K562 (cell line): ENCODE data around the gene PRUNE1. TPM values are rescaled to one million over a fixed set of nuclear protein-coding genes. Genes with fewer than 3 reads are reported as not detected.

Experiments used
- BACH1 ChIP-seq: fragments of 200-800 bp; sonication (Bioruptor generic); IDR thresholded peaks from 2 replicates; pipeline ENCODE4 v1.6.1; 2016; ENCODE audit warnings: missing genetic modification characterization, missing compliant biosample characterization
- CBFA2T3 ChIP-seq: fragments of 450-650 bp; IDR thresholded peaks from 2 replicates; pipeline ENCODE4 v1.6.1; 2017
- CBX8 ChIP-seq: fragments of 200-600 bp; sonication (generic); IDR thresholded peaks from 2 replicates; pipeline ENCODE4 v1.6.1; 2012; ENCODE audit warnings: borderline replicate concordance, mixed run types, low read depth, mild to moderate bottlenecking, moderate library complexity, mixed read lengths, low read length, control low read depth, inconsistent platforms; ENCODE audit not compliant: poor library complexity, severe bottlenecking; ENCODE audit errors: extremely low read depth
- DNMT1 ChIP-seq: fragments of 450-650 bp; IDR thresholded peaks from 2 replicates; pipeline ENCODE4 v1.6.1; 2016; ENCODE audit warnings: antibody characterized with exemption, mild to moderate bottlenecking
- KLF1 ChIP-seq: fragments of 450-650 bp; IDR thresholded peaks from 2 replicates; pipeline ENCODE4 v1.6.1; 2016; ENCODE audit warnings: missing genetic modification characterization, missing compliant biosample characterization
- MYNN ChIP-seq, 2 experiments: sonication (generic); formaldehyde crosslinking in 1 of 2; IDR thresholded peaks; 2 replicates each; pipeline versions ENCODE4 v1.5.0 to v1.6.1; 2016 to 2020; ENCODE audit warnings: antibody characterized with exemption in 1 of 2, missing genetic modification reagents in 1 of 2
- RBM22 ChIP-seq: fragments of 200-400 bp; formaldehyde crosslinking; IDR thresholded peaks from 2 replicates; pipeline ENCODE4 v1.6.1; 2018; ENCODE audit warnings: low read length, low read depth; ENCODE audit not compliant: poor library complexity, severe bottlenecking
- SFPQ ChIP-seq: fragments of 200-400 bp; formaldehyde crosslinking; IDR thresholded peaks from 2 replicates; pipeline ENCODE4 v1.6.1; 2017; ENCODE audit warnings: mild to moderate bottlenecking, low read depth, low read length, moderate library complexity
- SMAD1 ChIP-seq: fragments of 150-350 bp; IDR thresholded peaks from 2 replicates; pipeline ENCODE4 v1.6.1; 2014; ENCODE audit warnings: low read length, low read depth; ENCODE audit not compliant: partially characterized antibody
- SMARCA4 ChIP-seq: fragments of 450-650 bp; IDR thresholded peaks from 2 replicates; pipeline ENCODE4 v1.6.1; 2016
- YY1 ChIP-seq, 3 experiments: IDR thresholded peaks; 2 replicates each; pipeline ENCODE4 v1.6.1; 2011; ENCODE audit warnings: low read length in 2 of 3, mild to moderate bottlenecking in 2 of 3, moderate library complexity in 2 of 3, borderline replicate concordance in 1 of 3, control low read depth in 1 of 3, low read depth in 1 of 3; ENCODE audit not compliant: insufficient read depth in 3 of 3, insufficient replicate concordance in 2 of 3, control insufficient read depth in 1 of 3, insufficient read length in 1 of 3; ENCODE audit errors: extremely low read depth in 1 of 3
- ZNF184 ChIP-seq: sonication (generic); formaldehyde crosslinking; IDR thresholded peaks from 2 replicates; pipeline ENCODE4 v1.5.0; 2020; ENCODE audit warnings: missing genetic modification reagents
- ZNF253 ChIP-seq: fragments of 250-450 bp; sonication (Bioruptor Pico); conservative IDR thresholded peaks from 2 replicates; pipeline ENCODE4 v1.6.1; 2021; ENCODE audit warnings: mild to moderate bottlenecking
- polyA plus RNA-seq, 8 experiments: library from polyadenylated mRNA; depleted of rRNA in 4 of 8; stranded (reverse) in 5 of 8; unstranded in 3 of 8; fragments of >200 nt; fragmentation: Nextera tagmentation in 2 of 8; fragmentation: Illumina TruSeq in 1 of 8; extraction: Ambion mirVana in 2 of 8; extraction: Trizol in 1 of 8; gene quantifications; 2 replicates each; pipeline versions ENCODE4 v1.2.1 to v1.2.3, GENCODE V29; 2011 to 2014; ENCODE audit warnings: inconsistent platforms in 1 of 8, missing spikeins in 1 of 8
- total RNA-seq, 7 experiments: library from RNA; depleted of rRNA in 6 of 7; stranded (reverse); fragments of >200 nt in 6 of 7; fragmentation: Illumina TruSeq in 2 of 7; extraction: Trizol in 2 of 7; gene quantifications; 2 replicates each; pipeline versions ENCODE4 v1.2.1 to v1.2.3, GENCODE V29; 2011 to 2021; ENCODE audit warnings: low replicate concordance in 1 of 7
- TF ChIP-seq, protein P1 (sequence below): sonication (generic); formaldehyde crosslinking; IDR thresholded peaks from 2 replicates; pipeline ENCODE4 v1.8.1; 2023; ENCODE audit warnings: mild to moderate bottlenecking, missing genetic modification reagents, moderate library complexity
- TF ChIP-seq, protein P2 (sequence below): fragments of 450-650 bp; IDR thresholded peaks from 2 replicates; pipeline ENCODE4 v1.6.1; 2016; ENCODE audit warnings: missing biosample characterization, missing genetic modification characterization

Gene PRUNE1
- total and polyA plus RNA-seq, 9 of the 15 experiments (the other 6 are each of a cell fraction or from before 2014, with no cell fraction given), result 16.7 to 48.3 (median 26.2) TPM

DNA sequence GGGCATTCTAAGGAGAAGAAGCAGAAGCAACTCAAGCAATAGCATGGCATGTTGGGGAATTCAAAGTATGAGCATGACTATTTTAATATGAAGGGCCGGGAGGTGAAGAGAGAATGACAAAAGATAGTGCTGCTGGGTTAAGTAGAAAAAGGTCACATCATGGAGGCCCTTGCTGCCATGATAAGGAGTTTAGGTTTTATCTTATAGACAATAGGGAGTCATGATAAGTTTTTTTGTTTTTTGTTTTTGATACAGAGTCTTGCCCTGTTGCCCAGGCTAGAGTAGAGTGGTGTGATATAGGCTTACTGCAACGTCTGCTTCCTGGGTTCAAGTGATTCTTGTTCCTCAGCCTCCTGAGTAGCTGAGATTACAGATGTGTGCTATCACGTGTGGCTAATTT is 31.3 kb downstream of the PRUNE1 start (continued):
- TF ChIP-seq, protein P1, sequence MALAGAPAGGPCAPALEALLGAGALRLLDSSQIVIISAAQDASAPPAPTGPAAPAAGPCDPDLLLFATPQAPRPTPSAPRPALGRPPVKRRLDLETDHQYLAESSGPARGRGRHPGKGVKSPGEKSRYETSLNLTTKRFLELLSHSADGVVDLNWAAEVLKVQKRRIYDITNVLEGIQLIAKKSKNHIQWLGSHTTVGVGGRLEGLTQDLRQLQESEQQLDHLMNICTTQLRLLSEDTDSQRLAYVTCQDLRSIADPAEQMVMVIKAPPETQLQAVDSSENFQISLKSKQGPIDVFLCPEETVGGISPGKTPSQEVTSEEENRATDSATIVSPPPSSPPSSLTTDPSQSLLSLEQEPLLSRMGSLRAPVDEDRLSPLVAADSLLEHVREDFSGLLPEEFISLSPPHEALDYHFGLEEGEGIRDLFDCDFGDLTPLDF (CRISPR knock-in tag), result no peak
- no peak for TF ChIP-seq YY1 (IDR thresholded peaks at IDR 0.05; ENCODE audit: borderline replicate concordance in 1 of 3, control insufficient read depth in 1 of 3, extremely low read depth in 1 of 3, insufficient read depth in 3 of 3, insufficient read length in 1 of 3, insufficient replicate concordance in 2 of 3, low read depth in 1 of 3, low read length in 2 of 3)
- TF ChIP-seq, protein P2, sequence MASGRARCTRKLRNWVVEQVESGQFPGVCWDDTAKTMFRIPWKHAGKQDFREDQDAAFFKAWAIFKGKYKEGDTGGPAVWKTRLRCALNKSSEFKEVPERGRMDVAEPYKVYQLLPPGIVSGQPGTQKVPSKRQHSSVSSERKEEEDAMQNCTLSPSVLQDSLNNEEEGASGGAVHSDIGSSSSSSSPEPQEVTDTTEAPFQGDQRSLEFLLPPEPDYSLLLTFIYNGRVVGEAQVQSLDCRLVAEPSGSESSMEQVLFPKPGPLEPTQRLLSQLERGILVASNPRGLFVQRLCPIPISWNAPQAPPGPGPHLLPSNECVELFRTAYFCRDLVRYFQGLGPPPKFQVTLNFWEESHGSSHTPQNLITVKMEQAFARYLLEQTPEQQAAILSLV (tag), result no peak
- TF ChIP-seq SMARCA4, result no peak
- TF ChIP-seq CBFA2T3, result peak; percentile 71
- no peak for TF ChIP-seq MYNN (IDR thresholded peaks at IDR 0.05)
- TF ChIP-seq MYNN (CRISPR knock-in tag; IDR thresholded peaks at IDR 0.05), result no peak
- TF ChIP-seq RBM22, result no peak
- no peak for TF ChIP-seq SMAD1
- no peak for TF ChIP-seq DNMT1
- TF ChIP-seq ZNF184 (CRISPR knock-in tag), result no peak
- no peak for TF ChIP-seq SFPQ
- TF ChIP-seq ZNF253 (CRISPR knock-in tag), result no peak
- no peak for TF ChIP-seq KLF1
- no peak for TF ChIP-seq BACH1 (tag)
- no peak for TF ChIP-seq CBX8
